ENCODE results near the gene TAF11L14. TPM values are rescaled to one million over a fixed set of nuclear protein-coding genes. Genes with fewer than 3 reads are reported as not detected.

Gene TAF11L14
- total RNA-seq, 1 donor from 2014 or later, result not detected

DNA sequence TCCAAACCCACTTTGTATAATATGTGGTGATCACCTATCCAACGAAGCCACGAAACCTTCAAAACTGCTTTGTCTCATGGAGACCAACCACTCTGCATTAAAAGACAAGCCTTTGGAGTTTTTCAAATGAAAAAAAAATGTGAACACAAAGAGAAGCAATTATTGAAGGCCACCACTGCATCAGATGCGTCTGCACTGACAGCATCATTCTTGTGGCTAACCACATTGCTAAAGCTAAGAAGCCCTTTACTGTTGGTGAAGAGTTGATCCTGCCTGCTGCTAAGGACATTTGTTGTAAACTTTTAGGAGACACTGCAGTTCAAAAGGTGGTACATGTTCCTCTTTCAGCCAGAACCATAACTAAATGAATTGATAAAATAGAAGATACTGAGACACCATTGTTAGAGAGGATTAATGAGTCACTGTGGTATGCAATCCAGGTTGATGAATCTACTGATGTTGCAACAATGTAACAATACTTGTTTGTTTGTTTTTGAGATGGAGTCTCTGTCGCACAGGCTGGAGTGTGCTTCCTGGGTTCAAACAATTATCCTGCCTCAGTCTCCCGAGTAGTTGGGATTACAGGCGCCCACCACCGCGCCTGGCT lies 45.4 kb downstream of the TAF11L14 start:
- no peaks in the 10 kb centered on the region for H3K36me3 ChIP-seq
- TF ChIP-seq, protein P1, sequence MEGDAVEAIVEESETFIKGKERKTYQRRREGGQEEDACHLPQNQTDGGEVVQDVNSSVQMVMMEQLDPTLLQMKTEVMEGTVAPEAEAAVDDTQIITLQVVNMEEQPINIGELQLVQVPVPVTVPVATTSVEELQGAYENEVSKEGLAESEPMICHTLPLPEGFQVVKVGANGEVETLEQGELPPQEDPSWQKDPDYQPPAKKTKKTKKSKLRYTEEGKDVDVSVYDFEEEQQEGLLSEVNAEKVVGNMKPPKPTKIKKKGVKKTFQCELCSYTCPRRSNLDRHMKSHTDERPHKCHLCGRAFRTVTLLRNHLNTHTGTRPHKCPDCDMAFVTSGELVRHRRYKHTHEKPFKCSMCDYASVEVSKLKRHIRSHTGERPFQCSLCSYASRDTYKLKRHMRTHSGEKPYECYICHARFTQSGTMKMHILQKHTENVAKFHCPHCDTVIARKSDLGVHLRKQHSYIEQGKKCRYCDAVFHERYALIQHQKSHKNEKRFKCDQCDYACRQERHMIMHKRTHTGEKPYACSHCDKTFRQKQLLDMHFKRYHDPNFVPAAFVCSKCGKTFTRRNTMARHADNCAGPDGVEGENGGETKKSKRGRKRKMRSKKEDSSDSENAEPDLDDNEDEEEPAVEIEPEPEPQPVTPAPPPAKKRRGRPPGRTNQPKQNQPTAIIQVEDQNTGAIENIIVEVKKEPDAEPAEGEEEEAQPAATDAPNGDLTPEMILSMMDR (IDR thresholded peaks at IDR 0.05), result no peak
- intact Hi-C loops (cut with DNase I), result no loop called here
- no peaks in the 10 kb centered on the region for H3K27me3 ChIP-seq
- H3K27ac ChIP-seq, result no peak overlapping the region
- H3K9me3 ChIP-seq, result no peaks in the 10 kb centered on the region
- ATAC-seq (no peak), DNase-seq (no peak)
- H3K4me1 ChIP-seq, result no peaks in the 10 kb centered on the region
- no peak overlapping the region for H3K4me3 ChIP-seq

DNA sequence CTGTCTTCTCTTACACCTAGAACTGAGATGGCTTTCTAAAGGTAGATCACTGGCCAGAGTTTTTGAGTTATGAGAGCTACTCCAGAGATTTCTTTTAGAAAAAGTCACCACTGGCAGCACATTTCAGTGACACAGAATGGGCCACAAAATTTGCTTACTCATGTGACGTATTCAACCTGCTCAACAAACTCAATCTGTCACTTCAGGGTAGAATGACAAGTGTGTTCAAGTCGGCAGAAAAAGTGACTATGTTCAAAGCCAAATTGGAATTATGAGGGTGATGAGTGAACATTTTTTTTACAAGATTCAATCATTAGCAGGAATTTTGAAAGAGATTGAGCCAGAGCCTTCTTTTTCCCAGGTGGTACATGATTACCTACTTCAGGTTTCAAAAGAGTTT lies 46.5 kb downstream of the TAF11L14 start:
- Histone ChIP-seq H3K27ac (no peak overlapping the region), H3K27me3 (no peaks in the 10 kb centered on the region), H3K4me3 (no peak overlapping the region), H3K9me3 (no peaks in the 10 kb centered on the region), H3K4me1 (no peaks in the 10 kb centered on the region), H3K36me3 (no peaks in the 10 kb centered on the region)
- DNase-seq (no peak), ATAC-seq (no peak)
- TF ChIP-seq, protein P1 (IDR thresholded peaks at IDR 0.05), result no peak
- intact Hi-C loops (cut with DNase I), result no loop called here

Other genes with a start within 250 kb of the TAF11L14 start
- not detected for gene TAF11L2, start 136.2 kb upstream of the TAF11L14 start, total RNA-seq
- gene TAF11L3, start 116.1 kb upstream of the TAF11L14 start, total RNA-seq, result not detected
- gene TAF11L4, start 112.7 kb upstream of the TAF11L14 start, total RNA-seq, result not detected
- gene TAF11L5, start 109.2 kb upstream of the TAF11L14 start, total RNA-seq, result not detected
- gene TAF11L6, start 105.8 kb upstream of the TAF11L14 start, total RNA-seq, result not detected
- gene TAF11L7, start 48.7 kb upstream of the TAF11L14 start, total RNA-seq, result not detected
- not detected for gene TAF11L8, start 43.5 kb upstream of the TAF11L14 start, total RNA-seq
- gene TAF11L9, start 40.1 kb upstream of the TAF11L14 start, total RNA-seq, result not detected
- not detected for gene TAF11L10, start 36.6 kb upstream of the TAF11L14 start, total RNA-seq
- gene TAF11L11, start 30.3 kb upstream of the TAF11L14 start, total RNA-seq, result not detected
- gene TAF11L12, start 24.1 kb upstream of the TAF11L14 start, total RNA-seq, result not detected
- not detected for gene TAF11L13, start 2.4 kb upstream of the TAF11L14 start, total RNA-seq